HG03439 (cell line): ENCODE results near the gene MAMDC2.
"Not testable (repeated sequence)": the region's sequence is repeated elsewhere in the genome, so short reads cannot be mapped to it uniquely, and the experiment has no call there.

Experiments used
- ATAC-seq: cut with Tn5 transposase; IDR thresholded peaks from one replicate; pipeline ENCODE4 v1.9.1; 2021; ENCODE audit warnings: mild to moderate bottlenecking, moderate library complexity; ENCODE audit not compliant: unreplicated experiment

MAMDC2 gene

GRCh38 chr9:70035691-70036090 is 8.0 kb upstream of the MAMDC2 start:
- no peak for ATAC-seq

- no peak for ATAC-seq
Observed at GRCh38 chr9:70036641-70037040, 7.0 kb upstream of the MAMDC2 start.

DNA sequence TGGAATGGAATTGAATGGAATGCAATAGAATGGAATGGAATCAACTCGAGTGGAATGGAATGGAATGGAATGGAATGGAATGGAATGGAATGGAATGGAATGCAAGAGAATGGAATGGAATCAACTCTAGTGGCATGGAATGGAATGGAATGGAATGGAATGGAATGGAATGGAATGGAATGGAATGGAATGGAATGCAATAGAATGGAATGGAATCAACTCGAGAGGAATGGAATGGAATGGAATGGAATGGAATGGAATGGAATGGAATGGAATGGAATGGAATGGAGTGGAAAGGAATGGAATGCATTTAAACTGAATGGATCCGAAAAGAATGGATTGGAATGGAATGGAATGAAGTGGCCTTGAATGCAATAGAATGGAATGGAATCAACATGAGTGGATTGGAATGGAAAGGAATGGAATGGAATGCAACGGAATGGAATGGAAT is 5.5 kb upstream of the MAMDC2 start:
- ATAC-seq: not testable (repeated sequence)

DNA sequence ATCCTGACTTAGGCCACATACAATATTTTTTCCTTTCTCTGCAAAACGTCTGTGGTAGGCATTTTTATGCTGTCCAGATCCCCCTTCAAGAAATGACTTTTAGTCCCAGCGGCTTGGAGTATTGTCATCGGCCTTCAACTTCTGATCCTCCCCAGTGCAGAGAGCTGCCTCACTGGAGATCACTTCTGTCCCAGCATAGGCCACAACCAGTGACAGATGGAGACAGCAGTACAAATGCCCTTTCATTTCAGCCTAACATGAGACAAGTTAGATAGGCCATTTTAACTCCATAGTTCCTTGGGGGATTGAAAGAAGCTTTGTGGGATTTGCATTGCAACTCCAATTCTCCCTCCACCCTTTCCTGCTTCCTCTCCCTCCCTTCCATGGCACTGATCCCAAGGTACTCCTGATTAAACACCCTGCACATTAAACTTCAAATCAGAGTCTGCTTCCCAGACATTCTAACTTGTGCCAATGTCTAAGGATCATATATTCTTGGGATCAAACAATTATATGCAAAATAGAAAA is 3.2 kb upstream of the MAMDC2 start:
- no peak for ATAC-seq

DNA sequence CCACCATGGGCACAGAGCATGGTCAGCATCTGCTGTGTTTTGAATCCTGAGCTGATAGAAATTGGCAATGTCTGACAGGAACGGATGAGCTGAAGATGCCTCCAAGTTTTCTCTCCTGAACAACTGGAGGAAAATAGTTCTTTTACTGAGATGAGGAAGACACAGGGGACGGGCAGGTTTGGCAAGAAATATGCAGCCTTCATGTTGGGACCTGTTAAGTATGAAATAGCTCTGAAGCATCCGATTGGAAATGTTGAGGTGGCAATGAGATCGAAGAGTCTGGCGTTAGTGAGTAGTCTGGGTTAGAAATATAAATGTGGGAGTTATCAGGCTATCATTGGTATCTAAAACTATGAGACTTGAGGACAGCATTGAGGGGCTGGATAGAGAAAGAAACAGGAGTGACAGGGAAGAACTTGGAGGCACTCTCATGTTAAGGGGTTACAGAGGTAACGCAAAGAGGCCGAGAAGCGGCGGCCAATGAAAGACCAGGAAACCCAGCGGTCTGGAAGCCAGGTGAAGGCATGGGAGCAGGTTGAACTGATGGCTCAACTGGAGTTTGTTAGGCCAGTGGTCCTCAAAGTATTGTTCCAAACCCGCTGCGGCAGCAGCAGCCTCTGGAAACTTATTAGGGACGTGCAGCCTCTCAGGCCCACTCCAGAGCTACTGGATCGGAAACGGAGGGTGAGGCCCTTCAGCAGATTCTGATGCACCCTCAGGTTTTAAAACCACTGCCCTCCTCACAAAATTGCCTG is 1.0 kb upstream of the MAMDC2 start:
- no peak for ATAC-seq

- ATAC-seq: no peak
Observed at GRCh38 chr9:70043285-70043684, 363 bp upstream of the MAMDC2 start.

DNA sequence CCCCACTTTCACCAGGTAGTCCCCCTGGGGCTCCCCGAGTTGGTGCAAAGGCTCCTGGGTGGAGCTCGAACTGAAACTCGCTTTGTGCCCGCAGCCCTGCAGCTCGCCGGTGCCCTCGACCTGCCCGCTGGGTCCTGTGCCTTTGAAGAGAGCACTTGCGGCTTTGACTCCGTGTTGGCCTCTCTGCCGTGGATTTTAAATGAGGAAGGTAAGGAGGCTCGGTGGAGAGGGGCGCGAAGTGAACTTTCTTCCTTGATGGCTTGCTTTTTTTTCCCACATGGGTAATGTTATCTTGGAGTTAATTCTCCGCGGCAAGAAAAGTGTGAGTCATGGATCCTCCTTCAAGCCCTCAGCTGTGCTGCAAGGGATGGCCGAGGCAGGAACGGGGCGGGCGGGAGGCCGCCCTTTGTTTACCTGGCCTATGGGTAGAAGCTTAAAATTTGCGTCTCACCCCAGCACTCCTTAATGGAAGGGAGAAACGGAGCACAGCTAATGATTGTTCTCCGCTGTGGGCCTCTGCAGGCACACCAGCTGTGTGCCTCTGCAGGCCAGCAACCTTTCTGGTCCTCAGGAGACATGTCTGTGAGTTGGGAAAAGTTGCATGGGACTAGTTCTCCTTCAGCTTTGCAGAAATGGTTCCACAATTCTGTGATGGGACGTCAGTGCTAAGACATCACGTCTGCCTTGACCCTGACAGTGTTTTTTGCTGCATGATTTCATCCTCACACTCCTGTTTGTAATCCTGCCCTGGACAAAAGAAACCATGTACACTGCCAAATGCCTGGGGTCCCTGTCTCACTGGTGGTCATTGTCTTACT is 1.1 kb downstream of the MAMDC2 start:
- no peak for ATAC-seq

DNA sequence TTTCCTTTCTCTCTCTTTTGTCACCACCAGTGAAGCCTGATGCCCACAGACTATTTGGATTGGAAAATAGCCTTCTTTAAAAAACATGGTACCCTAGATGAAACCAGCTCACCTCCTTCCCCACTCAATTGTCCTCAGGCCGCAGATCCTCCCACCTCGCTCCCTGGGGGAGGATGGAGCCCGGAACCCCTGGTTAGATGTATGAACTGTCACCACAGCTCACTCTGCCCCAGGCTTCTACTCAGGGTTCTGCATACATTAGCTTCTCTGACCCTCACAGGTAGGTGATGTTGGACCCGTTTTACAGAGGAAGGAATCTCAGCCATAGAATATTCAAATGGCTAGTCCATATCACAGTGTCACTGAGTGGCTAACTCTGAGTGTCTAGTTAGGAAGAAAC is 1.8 kb downstream of the MAMDC2 start:
- no peak for ATAC-seq

DNA sequence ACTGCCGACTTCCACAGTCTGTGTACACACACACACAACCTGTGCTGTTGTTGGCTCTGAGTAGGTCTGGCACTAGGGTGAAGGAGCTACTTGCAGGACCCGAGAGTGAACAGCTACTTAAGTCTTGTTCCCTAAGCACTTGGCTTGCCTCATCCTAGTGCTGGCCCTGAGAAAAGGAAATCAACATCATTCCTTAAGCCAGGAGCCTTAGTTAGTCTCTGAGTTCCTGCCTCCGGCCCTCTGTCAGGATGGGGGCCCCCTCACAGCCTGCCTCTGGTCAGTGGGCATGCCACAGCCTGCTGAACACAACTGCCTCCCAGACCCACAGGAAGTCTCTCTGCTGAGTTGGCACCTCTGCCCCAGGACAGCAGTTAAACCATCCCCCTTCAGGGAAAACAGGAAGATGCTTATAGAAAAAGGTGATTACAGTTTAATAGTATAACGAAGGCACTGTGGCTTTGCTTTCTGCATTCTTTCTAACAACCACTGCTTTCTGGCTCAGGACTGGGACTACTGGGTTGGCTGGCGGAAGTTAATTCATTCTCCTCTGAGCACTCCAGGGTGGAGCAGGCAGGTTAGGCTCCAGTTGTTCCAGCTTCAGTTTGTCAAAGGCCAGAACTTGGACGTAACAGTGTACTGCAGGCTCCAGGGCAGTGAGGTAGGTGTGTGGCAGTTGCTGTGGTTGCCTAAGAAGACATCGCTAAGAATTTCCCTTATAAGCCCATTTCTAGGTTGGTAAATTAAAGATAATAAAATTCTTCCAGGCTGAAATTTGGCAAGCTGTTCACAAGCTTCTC is 2.8 kb downstream of the MAMDC2 start:
- no peak for ATAC-seq

- no peak for ATAC-seq
Observed at GRCh38 chr9:70049236-70049635, 5.6 kb downstream of the MAMDC2 start.

DNA sequence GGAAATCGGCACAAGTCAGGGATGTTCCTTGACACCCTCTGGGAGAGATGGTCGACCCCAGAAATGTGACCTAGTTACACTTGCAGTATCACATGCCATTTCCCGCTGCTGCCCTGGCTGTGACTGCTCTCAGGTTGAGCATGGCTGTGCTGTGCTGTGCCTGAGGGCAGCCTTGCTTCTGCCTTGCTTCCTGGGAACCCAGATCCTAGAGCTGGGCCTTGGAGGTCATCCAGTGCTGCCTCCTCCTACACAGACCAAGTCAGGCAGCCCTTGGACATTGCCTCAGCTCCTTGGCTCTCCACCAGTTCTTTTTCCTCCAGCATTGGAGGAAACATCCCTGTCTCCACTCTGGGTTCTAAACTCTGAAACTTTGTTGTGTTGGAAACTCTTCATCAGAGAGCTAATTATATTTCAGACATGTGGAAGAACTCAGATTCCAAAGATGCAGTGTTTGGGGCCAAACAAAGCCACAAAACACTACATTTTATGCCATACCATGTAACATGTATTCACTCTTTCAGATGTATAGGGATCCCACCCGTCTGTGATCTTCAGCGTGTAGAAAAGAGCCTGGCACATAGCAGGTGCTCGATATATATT is 6.1 kb downstream of the MAMDC2 start:
- ATAC-seq: no peak

DNA sequence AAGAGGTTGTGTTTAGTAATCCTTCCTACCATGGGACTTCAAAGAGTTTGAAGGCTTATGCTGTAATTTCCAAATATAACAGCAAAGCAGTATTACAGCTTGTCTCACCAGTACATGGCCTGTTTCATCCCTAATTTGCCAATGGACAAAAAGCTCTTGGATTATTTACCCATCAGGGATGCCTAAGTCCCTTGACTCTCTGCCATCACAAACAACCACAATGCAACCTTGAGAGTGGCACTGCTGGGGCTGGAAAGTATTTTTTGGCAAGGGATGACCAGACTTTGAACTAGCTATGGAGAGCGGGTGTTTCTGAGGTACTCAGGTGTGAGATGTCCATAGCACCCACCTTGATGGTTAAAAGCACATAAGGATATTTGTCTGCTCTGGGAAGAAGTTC is 9.1 kb downstream of the MAMDC2 start:
- ATAC-seq: no peak

DNA sequence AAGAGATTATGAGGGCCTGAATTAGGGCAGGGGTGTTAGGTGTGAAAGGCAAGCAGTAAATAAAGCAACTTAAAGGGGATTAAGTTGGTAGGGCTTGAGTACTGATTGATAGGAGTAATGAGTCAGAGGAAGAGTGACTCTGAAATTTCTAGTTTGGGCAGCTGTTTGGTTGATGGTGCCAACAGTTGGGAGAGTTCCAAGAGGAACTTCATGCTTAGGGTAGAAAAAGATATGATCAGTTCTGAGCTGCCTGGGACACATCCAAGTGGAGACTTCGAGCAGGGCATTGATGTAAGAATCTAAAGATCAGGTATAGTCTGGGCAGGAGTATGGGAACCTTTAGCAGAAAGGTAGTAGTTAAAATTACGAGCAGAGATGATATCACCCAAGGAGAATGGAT is 10.2 kb downstream of the MAMDC2 start:
- no peak for ATAC-seq

DNA sequence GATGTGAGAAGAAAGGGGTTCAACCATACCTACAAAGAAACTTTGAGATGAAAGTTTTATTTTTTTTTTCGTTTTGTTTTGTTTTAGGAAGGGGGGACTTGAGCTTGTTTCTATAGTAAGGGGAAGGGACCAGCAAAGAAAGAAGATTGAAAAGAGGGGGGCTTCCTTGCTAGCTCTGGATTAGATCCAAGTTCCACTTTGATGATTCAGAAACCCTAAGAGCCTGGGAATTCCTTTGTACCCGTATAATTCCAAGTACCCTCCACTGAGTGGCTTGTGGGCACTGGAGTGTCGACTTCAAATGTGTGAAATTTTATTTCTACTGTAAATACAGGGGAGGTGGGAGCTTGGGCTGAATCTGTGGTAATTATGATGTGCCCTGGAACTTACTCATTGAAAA is 10.9 kb downstream of the MAMDC2 start:
- ATAC-seq: no peak

DNA sequence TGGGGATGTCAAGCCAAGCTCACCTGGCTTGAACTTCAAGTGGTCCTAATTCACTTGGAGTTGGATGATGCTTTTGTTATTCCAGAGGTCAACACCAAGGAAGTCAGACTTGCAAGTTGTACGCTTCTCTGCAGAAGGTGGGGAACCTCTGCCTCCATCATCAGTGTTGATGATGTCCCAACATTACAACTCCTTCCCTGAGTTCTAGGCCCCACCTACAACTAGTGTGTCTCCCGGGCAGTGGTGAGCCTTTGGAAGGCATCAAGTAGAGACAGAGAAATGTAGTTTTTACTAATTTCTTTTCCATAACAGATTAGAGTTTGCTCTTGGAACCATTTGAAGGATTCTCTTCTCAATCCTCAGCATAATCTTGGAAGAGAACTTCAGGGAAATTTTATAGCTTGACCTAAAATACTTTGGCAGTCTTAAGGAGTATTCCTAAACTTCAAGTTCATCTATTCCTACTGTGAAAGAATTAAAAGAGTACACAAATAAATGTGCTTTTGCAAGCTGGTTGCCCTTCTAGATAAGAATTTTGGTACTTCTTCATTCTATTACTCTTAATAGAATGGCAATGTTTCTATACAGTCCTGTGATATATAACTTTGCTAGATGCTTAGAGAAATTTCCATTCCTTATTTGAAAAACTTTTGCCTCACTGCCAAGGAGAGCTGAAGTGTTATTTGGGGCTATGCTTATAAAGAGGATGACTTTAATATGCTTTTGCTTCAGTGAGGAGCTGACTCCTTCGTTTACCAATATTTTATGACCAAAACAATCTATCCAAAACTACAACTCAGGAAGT is 12.0 kb downstream of the MAMDC2 start:
- ATAC-seq: no peak

DNA sequence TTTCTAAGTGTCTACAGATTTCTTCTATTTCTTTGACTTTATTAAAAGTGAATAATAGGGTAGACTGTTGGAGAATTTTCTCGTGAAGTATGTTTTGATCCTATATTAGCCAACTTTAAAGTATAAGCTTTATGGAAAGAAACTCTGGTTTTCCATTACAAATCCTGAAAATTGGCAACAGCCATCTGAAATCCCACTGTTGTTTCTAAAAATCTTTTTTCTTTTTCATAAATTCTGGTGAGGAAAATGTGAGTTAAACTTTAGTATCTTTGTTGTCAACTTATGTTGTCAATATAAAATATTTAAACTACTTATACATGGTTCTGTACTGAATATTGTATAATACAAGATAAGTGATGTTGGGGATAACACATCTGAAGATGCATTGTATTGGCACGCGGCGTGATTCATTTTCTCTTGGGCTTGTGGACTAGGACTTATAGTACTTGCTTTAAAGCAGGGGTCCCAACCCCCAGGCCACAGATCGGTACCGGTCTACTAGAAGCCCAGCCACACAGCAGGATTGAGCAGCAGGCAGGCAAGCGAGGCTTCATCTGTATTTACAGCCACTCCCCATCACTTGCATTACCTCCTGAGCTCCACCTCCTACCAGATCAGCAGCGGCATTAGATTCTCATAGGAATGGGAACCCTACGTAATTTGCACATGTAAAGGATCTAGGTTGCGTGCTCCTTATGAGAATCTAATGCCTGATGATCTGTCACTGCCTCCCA is 12.7 kb downstream of the MAMDC2 start:
- no peak for ATAC-seq

DNA sequence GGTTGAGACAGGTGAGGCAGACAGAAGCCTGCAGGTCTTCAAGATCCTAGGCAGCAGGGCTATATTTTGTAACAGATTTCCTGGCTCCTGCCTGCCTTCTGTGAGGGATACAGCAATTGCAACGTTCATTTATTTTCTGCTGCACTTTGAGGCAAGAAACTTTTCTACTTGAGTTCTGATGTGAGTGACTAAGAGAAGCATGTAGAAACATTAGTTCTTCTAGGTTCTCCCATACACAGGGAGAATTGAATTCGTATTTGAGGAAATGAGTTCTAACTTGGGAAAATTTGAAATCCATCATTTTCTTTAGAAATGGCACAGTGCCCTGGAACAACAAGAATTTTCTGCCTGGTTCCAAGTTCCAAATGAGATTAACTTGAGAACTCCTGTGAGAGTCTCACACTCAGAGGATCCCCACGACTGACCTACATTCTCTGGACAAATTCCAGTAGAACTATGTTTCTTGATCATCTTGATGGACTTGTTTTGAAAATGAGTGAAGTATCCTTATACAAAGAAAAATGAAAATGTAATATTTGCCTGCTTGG is 15.0 kb downstream of the MAMDC2 start:
- ATAC-seq: no peak

- no peak for ATAC-seq
Observed at GRCh38 chr9:70060148-70060882, 16.7 kb downstream of the MAMDC2 start.
